ENCODE data around the gene TBC1D9. TPM values are rescaled to one million over a fixed set of nuclear protein-coding genes. Genes with fewer than 3 reads are reported as not detected.

Gene TBC1D9
- total RNA-seq, 1 donor from 2014 or later: 54.2 TPM

DNA sequence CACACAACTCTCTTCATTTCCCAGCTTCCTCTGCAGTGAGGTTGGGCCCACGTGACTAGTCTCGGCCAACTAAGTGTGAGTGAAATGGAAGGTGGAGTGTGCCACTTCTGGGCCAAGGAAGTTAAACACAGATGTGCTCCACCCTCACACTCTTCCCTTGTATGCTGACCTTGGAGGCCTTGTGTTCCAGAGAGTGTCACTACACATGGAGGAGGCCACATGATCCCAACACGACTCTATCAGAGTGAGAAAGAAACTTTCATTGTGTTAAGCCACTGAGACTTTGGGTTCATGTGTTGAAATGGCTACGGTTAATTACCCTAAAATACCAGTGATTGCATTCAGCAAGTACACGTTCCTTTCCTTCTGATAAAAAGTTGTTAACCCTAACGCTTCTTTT, 55.1 kb downstream of the TBC1D9 start:
- Mint-ChIP-seq H3K4me3 (no peak overlapping the region), H3K9me3 (no peaks in the 10 kb centered on the region), H3K27ac (no peak overlapping the region), H3K36me3 (peaks cover 21% of the 10 kb centered on the region), H3K4me1 (peaks cover 59% of the 10 kb centered on the region), H3K27me3 (ENCODE audit: low read depth) (no peaks in the 10 kb centered on the region)
- DNase-seq (ENCODE audit: low spot score in 2 of 2, unreplicated experiment in 2 of 2): no peak
- TF ChIP-seq, protein P1, sequence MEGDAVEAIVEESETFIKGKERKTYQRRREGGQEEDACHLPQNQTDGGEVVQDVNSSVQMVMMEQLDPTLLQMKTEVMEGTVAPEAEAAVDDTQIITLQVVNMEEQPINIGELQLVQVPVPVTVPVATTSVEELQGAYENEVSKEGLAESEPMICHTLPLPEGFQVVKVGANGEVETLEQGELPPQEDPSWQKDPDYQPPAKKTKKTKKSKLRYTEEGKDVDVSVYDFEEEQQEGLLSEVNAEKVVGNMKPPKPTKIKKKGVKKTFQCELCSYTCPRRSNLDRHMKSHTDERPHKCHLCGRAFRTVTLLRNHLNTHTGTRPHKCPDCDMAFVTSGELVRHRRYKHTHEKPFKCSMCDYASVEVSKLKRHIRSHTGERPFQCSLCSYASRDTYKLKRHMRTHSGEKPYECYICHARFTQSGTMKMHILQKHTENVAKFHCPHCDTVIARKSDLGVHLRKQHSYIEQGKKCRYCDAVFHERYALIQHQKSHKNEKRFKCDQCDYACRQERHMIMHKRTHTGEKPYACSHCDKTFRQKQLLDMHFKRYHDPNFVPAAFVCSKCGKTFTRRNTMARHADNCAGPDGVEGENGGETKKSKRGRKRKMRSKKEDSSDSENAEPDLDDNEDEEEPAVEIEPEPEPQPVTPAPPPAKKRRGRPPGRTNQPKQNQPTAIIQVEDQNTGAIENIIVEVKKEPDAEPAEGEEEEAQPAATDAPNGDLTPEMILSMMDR (IDR thresholded peaks at IDR 0.05; ENCODE audit: unreplicated experiment): no peak

DNA sequence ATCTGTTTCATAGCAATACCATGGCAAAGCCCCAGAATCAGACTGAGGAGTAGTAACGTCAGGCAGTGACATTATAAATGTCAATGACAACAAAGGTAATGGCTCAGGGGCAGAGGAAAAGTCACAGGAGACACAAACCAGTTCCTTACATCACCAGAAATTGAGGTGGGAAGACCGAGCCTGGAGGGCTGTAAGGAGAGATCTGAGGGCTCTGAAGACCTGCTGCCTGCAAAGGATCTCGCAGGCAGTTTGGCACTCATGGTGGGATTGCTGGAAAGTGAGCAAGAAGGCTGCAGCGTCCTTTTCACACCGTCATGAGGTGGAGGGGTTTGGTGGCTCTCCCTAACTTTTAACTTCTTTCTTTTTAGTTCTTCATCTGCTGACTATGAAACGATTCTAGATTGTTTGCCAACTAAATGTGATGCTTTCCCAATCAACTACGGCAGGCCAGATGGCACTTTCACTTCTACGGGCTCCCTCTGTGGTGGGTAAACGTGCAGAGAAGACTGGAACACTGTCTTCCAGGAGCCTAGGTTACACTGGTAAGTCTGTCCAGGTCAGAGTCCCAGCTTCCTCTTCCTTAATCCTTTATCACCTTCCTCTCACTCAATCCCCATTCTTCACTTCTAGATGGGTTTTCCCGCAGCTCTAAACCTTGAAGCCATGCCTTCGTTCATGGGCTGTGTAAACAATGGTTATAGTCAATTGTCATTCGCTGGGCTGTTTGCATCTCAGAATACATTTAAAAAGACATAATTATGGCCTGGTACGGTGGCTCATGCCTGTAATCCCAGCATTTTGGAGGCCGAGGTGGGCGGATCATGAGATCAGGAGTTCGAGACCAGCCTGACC, 58.2 kb downstream of the TBC1D9 start:
- H3K9me3 Mint-ChIP-seq: no peaks in the 10 kb centered on the region
- H3K4me3 Mint-ChIP-seq: no peak overlapping the region
- no peaks in the 10 kb centered on the region for H3K27me3 Mint-ChIP-seq (ENCODE audit: low read depth)
- H3K4me1 Mint-ChIP-seq: peaks cover 35% of the 10 kb centered on the region
- no peak for DNase-seq (ENCODE audit: low spot score in 2 of 2, unreplicated experiment in 2 of 2)
- peak overlapping the region; percentile 41 for H3K27ac Mint-ChIP-seq
- TF ChIP-seq, protein P1 (IDR thresholded peaks at IDR 0.05; ENCODE audit: unreplicated experiment): no peak
- peaks cover 28% of the 10 kb centered on the region for H3K36me3 Mint-ChIP-seq

DNA sequence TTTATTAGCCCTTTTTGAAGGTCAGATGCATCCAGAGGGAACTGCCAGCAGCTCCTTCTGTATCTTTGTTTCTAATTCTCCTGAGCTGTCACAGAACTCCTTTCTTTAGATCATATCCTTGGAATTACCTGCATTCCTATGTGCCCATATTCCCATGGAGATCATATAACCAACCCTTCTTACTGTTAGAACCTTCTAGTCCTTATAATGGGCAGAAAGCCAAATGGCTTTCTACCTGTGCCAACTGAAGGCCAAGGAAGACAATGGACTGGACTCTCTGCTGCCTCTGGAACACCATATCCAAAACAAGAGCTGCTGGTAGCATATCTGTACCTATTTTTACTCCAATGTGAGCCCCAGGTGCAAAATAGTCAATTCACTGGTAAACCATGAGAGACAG, 60.7 kb downstream of the TBC1D9 start:
- Mint-ChIP-seq H3K27me3 (ENCODE audit: low read depth) (no peaks in the 10 kb centered on the region), H3K4me1 (peaks cover 27% of the 10 kb centered on the region), H3K9me3 (no peaks in the 10 kb centered on the region), H3K27ac (no peak overlapping the region), H3K36me3 (peaks cover 14% of the 10 kb centered on the region), H3K4me3 (no peak overlapping the region)
- TF ChIP-seq, protein P1 (IDR thresholded peaks at IDR 0.05; ENCODE audit: unreplicated experiment): no peak
- DNase-seq (ENCODE audit: low spot score in 2 of 2, unreplicated experiment in 2 of 2): no peak

DNA sequence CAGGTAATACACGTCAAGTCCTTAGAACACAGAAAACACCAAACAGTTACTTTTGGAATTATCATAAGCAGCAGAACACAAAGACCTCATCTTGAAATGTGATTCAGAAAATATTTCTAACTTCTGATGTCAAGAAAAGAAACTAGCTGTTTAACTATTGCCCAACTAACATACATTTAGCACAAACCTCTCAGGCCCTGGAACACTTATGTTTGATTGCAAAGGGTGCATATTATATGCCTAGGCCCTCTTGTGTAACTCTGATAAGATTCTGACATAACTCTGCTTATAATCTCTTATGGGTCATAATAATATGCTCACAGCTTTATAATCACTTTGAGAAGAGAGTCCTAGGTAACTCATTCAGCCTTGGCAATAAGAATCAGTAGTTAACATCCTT, 62.6 kb downstream of the TBC1D9 start:
- DNase-seq (ENCODE audit: low spot score in 2 of 2, unreplicated experiment in 2 of 2): no peak
- Mint-ChIP-seq H3K4me1 (peaks cover 18% of the 10 kb centered on the region), H3K9me3 (no peaks in the 10 kb centered on the region), H3K4me3 (no peak overlapping the region), H3K36me3 (peaks cover 14% of the 10 kb centered on the region), H3K27me3 (ENCODE audit: low read depth) (no peaks in the 10 kb centered on the region), H3K27ac (peak overlapping the region; percentile 37)
- TF ChIP-seq, protein P1 (IDR thresholded peaks at IDR 0.05; ENCODE audit: unreplicated experiment): no peak

DNA sequence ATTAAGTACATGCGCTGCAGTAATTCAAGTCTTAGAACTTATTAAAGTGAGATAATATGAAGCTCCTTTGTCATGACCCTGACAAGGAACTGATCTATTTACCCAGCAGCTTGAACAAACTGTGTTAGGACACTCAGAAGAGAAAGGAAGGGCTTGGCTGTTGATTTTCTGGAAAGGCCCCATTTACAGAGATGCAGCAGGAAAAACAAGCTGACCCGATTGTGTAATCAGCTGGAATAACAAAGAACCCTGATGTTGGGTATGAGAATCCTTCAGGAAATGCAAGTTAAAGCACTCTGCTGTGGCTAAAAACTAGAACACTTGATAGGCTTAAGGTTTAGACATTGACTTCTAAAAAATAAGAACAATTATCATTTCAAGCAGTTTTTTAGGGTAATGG, 64.8 kb downstream of the TBC1D9 start:
- TF ChIP-seq, protein P1 (IDR thresholded peaks at IDR 0.05; ENCODE audit: unreplicated experiment): no peak
- Mint-ChIP-seq H3K36me3 (peaks cover 7% of the 10 kb centered on the region), H3K27me3 (ENCODE audit: low read depth) (no peaks in the 10 kb centered on the region), H3K4me3 (no peak overlapping the region), H3K9me3 (no peaks in the 10 kb centered on the region), H3K27ac (peak overlapping the region; percentile 21), H3K4me1 (peaks cover 8% of the 10 kb centered on the region)
- DNase-seq (ENCODE audit: low spot score in 2 of 2, unreplicated experiment in 2 of 2): no peak

All from mesothelial cell of epicardium (in vitro differentiated cells).